Gastroesophageal sphincter (tissue), 4 donors: Measurements from ENCODE around the gene ARID2. TPM values are rescaled to one million over a fixed set of nuclear protein-coding genes. Genes with fewer than 3 reads are reported as not detected.

Experiments used
- ATAC-seq: fragments of 150-250 bp; one replicate; pipeline ENCODE4 v1.9.1; 2016; ENCODE audit warnings: mild to moderate bottlenecking, moderate library complexity
- H3K27ac ChIP-seq, 4 donors: fragments of 200-600 bp; sonication (generic) in 3 of 4; 1 replicate in 3 of 4; 2 replicates in 1 of 4; pipeline ENCODE4 v1.5.1; 2016 to 2019
- H3K27me3 ChIP-seq: fragments of 200-600 bp; sonication (generic); one replicate; pipeline ENCODE4 v1.5.1; 2019
- H3K36me3 ChIP-seq, 2 donors: fragments of 200-600 bp; sonication (generic); one replicate each; pipeline ENCODE4 v1.5.1; 2019; ENCODE audit warnings: control low read depth in 1 of 2
- H3K4me1 ChIP-seq, 3 donors: fragments of 200-600 bp; sonication (generic); 1 replicate in 2 of 3; 2 replicates in 1 of 3; pipeline ENCODE4 v1.5.1; 2016 to 2019; ENCODE audit warnings: control low read depth in 2 of 3
- H3K4me3 ChIP-seq, 2 donors: fragments of 200-600 bp; sonication (generic); one replicate each; pipeline ENCODE4 v1.5.1; 2019; ENCODE audit warnings: mild to moderate bottlenecking in 1 of 2, moderate library complexity in 1 of 2
- H3K9me3 ChIP-seq, 3 donors: fragments of 200-600 bp; sonication (generic); one replicate each; pipeline ENCODE4 v1.5.1; 2017 to 2019; ENCODE audit warnings: control low read depth in 2 of 3
- CTCF ChIP-seq, 4 experiments: fragments of 200-600 bp in 2 of 4; fragments of 450-650 bp in 2 of 4; sonication (generic) in 1 of 4; IDR thresholded peaks; one replicate each; pipeline ENCODE4 v1.5.1; 2017 to 2019; ENCODE audit warnings: antibody characterized with exemption in 4 of 4, mild to moderate bottlenecking in 2 of 4, moderate library complexity in 2 of 4
- EP300 ChIP-seq: sonication (generic); formaldehyde crosslinking; IDR thresholded peaks from one replicate; pipeline ENCODE4 v1.6.1; 2017; ENCODE audit warnings: antibody characterized with exemption, mild to moderate bottlenecking
- POLR2A ChIP-seq, 2 donors: fragments of 450-650 bp; IDR thresholded peaks; one replicate each; pipeline ENCODE4 v1.6.1; 2017; ENCODE audit warnings: antibody characterized with exemption in 2 of 2, mild to moderate bottlenecking in 2 of 2, moderate library complexity in 1 of 2
- POLR2AphosphoS5 ChIP-seq: sonication (generic); formaldehyde crosslinking; IDR thresholded peaks from one replicate; pipeline ENCODE4 v1.6.1; 2017; ENCODE audit warnings: antibody characterized with exemption
- WGBS, 2 donors: methylation state at CpG; one replicate each; pipeline ENCODE4 v1.1.5; 2018; ENCODE audit warnings: low coverage in 1 of 2; 5-methylcytosine and 5-hydroxymethylcytosine counted together
- total RNA-seq, 4 donors: library from RNA; depleted of rRNA; stranded (reverse); fragments of >200 nt; gene quantifications; one replicate each; pipeline ENCODE4 v1.1.0, GENCODE V29; 2016

ARID2 gene
- total RNA-seq, 4 donors from 2014 or later: 28.9 to 49.0 (median 32.1) TPM

DNA sequence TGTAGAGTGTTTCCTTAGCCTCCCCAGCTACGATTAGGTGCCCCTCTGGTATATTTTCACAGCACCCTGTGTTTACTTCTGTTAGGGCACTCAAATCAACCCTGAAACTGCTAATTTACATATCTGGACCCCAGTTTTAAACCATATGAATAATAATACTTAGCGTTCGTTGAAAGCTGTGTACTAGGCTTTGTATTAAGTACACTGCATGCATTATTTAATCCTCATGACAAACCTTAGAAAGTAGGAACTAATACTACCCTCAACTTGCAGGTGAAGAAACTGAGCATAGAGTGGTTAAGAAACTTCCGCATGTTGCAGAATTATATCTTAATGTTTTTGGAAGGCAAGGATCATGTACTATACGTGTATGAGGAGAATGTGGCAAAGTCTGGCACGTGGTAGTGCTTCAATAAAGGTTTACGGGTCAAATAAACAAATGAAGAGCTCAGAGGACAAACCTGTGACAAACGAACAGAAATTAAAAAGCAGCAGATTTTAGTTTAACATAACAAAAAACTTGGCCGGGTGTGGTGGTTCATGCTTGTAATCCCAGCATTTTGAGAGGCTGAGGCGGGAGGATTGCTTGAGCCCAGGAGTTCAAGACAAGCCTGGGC, 22.2 kb upstream of the ARID2 start:
- Histone ChIP-seq H3K27ac (no peak overlapping the region), H3K4me1 (no peaks in the 10 kb centered on the region), H3K27me3 (no peaks in the 10 kb centered on the region), H3K36me3 (no peaks in the 10 kb centered on the region), H3K4me3 (no peak overlapping the region), H3K9me3 (no peaks in the 10 kb centered on the region)
- 81% methylated on average over 8 to 10 of the region's 10 CpGs for WGBS, 2 donors
- TF ChIP-seq EP300: no peak
- no peak for TF ChIP-seq POLR2A (IDR thresholded peaks at IDR 0.05)
- no peak for TF ChIP-seq CTCF (IDR thresholded peaks at IDR 0.05)
- TF ChIP-seq POLR2AphosphoS5: no peak
- ATAC-seq: no peak

- H3K9me3 ChIP-seq: no peaks in the 10 kb centered on the region
- ATAC-seq: no peak
- no peaks in the 10 kb centered on the region for H3K36me3 ChIP-seq
- TF ChIP-seq POLR2A (IDR thresholded peaks at IDR 0.05) (no peak), POLR2AphosphoS5 (no peak), EP300 (no peak), CTCF (IDR thresholded peaks at IDR 0.05) (no peak)
- no peak overlapping the region for H3K27ac ChIP-seq
- H3K27me3 ChIP-seq: no peaks in the 10 kb centered on the region
- no peak overlapping the region for H3K4me3 ChIP-seq
- no peaks in the 10 kb centered on the region for H3K4me1 ChIP-seq
Observed at GRCh38 chr12:45708363-45708762, 21.1 kb upstream of the ARID2 start.

DNA sequence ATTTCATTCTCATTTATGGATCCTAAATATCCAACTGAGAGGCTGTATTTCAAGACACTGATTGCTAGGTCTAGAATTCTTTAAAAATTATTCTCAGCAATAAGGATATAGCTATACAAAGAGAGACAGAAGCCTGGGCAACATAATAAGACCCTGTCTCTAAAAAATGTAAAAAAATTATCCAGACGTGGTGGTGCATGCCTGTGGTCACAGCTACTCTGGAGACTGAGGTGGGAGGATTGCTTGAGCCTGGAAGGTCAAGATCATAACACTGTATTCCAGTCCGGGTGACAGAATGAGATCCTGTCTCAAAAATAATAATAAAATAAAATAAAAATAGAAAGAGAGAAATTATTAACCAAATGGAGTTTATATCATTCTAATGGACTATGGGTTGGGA, 20.6 kb upstream of the ARID2 start:
- H3K9me3 ChIP-seq: no peaks in the 10 kb centered on the region
- no peaks in the 10 kb centered on the region for H3K27me3 ChIP-seq
- H3K4me3 ChIP-seq: no peak overlapping the region
- no peaks in the 10 kb centered on the region for H3K4me1 ChIP-seq
- no peak for ATAC-seq
- H3K27ac ChIP-seq: no peak overlapping the region
- 80 to 92% methylated on average over 2 of the region's 2 CpGs for WGBS, 2 donors
- no peak for TF ChIP-seq EP300
- TF ChIP-seq CTCF (IDR thresholded peaks at IDR 0.05): no peak
- TF ChIP-seq POLR2AphosphoS5: no peak
- no peak for TF ChIP-seq POLR2A (IDR thresholded peaks at IDR 0.05)
- no peaks in the 10 kb centered on the region for H3K36me3 ChIP-seq

- H3K9me3 ChIP-seq: no peaks in the 10 kb centered on the region
- H3K36me3 ChIP-seq: no peaks in the 10 kb centered on the region
- H3K27ac ChIP-seq: no peak overlapping the region
- WGBS, 2 donors: 96 to 100% methylated on average over 1 to 4 of the region's 4 CpGs
- ATAC-seq: no peak
- TF ChIP-seq CTCF (IDR thresholded peaks at IDR 0.05) (no peak), POLR2A (IDR thresholded peaks at IDR 0.05) (no peak), POLR2AphosphoS5 (no peak)
- no peaks in the 10 kb centered on the region for H3K27me3 ChIP-seq
- no peak overlapping the region for H3K4me3 ChIP-seq
- no peaks in the 10 kb centered on the region for H3K4me1 ChIP-seq
Observed at GRCh38 chr12:45712319-45712718, 17.2 kb upstream of the ARID2 start.

DNA sequence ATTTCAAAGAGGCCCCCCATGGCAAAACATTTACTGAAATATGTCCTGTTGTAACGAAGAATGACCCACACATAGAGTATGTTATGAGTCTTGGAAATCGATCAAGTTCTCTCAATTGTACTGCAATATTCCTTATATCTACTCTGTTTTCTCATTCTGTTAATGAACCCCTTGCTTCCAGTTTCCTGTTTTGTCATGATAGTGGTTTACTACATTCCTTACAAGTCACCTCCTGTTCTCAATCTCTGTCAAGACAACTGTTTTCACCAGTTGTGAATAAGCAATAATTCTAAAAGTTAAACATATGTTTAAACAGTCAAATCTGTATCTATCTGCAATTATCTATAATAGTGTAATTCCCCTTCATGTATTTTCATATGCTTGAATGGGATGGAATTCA, 16.4 kb upstream of the ARID2 start:
- Histone ChIP-seq H3K4me3 (no peak overlapping the region), H3K9me3 (no peaks in the 10 kb centered on the region), H3K36me3 (no peaks in the 10 kb centered on the region), H3K4me1 (peaks cover 0 to 1% (median 0%) of the 10 kb centered on the region in 3 donors), H3K27me3 (no peaks in the 10 kb centered on the region), H3K27ac (no peak overlapping the region)
- no peak for ATAC-seq
- TF ChIP-seq POLR2A (IDR thresholded peaks at IDR 0.05) (no peak), POLR2AphosphoS5 (no peak)
- 92 to 95% methylated on average over 2 of the region's 2 CpGs for WGBS, 2 donors
